GM19043 (cell line): ENCODE measurements around the gene AGO3.
"Not testable (repeated sequence)": the region's sequence is repeated elsewhere in the genome, so short reads cannot be mapped to it uniquely, and the experiment has no call there.

Source experiments
- ATAC-seq: cut with Tn5 transposase; IDR thresholded peaks from one replicate; pipeline ENCODE4 v1.9.1; 2021; ENCODE audit warnings: low read depth; ENCODE audit not compliant: unreplicated experiment

The AGO3 gene

GRCh38 chr1:35930593-35931445 lies at the start of gene AGO3:
Gene AGO3, plus strand, starts transcription at chr1:35931105. Its CDS starts 322 bp downstream, at chr1:35931427.
- ATAC-seq: peak; percentile 74

DNA sequence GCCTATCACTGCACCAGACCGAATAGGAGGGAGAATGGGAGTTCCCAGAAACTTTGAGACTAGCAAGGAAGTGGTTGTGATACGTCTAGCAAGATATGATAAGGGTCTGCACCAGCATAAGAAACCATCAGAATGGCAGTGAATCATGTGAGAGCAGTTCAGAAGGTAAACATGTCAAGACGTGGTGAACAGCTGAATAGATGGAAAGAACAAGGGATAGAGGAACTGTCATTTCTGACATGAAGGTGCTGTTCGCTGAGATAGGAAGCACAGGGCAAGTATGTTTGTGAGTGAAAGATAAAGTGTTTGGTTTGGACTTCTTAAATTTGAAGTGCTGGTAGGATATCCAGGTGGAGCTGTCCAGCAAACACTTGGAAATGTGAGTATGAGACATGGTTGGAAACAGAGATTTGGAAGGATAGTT lies 49.0 kb upstream of the AGO3 start:
- ATAC-seq: no peak

- no peak for ATAC-seq
Measured at GRCh38 chr1:35882586-35882944, 48.3 kb upstream of the AGO3 start.

GRCh38 chr1:35882945-35883634 lies 47.8 kb upstream of the AGO3 start, which contains the start of gene AGO1:
Gene AGO1, plus strand, starts transcription at chr1:35883209. Its CDS starts 213 bp downstream, at chr1:35883422.
- peak; percentile 65 for ATAC-seq

- ATAC-seq: no peak
Measured at GRCh38 chr1:35883635-35884101, 47.2 kb upstream of the AGO3 start.

DNA sequence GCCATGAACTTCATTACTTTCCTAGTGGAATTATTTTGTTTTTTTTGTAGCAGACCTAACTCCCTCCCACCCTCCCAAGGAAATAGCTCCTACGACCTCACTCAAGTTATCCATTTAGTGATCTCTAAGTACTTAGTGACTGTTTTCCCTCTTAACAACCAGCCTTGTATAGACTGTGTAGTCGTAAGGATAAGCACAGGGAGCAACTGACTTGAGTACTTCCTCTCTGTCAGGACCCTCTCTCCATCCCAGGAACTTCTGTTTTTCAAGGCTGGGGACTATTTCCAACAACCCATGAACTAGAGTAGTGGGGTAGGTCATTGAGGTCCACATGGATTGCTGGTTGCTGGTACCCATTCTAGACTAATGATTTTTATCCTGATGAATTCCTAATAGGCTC lies 46.0 kb upstream of the AGO3 start:
- no peak for ATAC-seq

GRCh38 chr1:35885961-35886558 lies 44.8 kb upstream of the AGO3 start:
- ATAC-seq: no peak

DNA sequence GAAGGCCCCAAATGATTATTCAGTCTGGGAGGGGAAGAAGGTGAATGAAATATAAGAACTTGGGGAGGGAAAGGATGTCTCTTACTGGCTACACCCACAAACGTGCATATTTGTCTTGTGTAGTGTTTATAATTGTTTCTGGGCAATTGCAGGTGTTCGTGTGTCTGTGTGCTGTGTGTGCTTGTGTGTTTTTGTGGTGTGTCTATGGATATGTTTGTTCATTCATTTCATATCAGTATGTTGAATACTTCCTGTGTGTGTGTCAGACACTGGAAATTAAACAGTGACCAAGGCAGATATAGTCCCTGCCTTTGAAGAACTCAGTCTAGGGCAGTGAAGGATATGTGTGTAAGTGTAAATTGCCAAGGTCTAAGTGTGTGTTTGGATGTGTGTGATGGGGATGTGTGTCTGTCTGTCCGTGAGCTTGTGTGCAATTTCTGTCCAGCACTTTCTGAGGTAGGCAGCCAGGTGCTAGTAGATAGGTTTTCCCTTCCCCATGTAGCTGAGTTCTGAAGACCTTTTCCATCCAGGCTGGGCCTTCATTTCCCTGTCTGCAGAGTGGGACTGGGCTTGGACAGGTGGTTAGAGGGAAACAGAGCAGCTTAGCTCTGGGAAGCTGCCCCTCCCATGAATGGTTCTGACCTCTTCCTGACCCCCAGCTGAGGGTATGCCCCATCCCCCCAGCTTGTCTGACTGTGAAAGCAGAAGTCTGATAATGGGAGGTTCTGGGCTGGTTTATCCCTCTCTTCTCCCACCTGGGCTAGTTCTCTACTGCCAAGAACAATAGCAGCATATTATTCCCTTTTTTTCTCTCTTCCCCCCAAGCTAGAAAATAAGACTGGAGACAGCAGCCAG lies 44.1 kb upstream of the AGO3 start:
- ATAC-seq: no peak

- ATAC-seq: no peak
Measured at GRCh38 chr1:35887508-35887907, 43.4 kb upstream of the AGO3 start.

GRCh38 chr1:35888255-35888654 lies 42.6 kb upstream of the AGO3 start:
- no peak for ATAC-seq

DNA sequence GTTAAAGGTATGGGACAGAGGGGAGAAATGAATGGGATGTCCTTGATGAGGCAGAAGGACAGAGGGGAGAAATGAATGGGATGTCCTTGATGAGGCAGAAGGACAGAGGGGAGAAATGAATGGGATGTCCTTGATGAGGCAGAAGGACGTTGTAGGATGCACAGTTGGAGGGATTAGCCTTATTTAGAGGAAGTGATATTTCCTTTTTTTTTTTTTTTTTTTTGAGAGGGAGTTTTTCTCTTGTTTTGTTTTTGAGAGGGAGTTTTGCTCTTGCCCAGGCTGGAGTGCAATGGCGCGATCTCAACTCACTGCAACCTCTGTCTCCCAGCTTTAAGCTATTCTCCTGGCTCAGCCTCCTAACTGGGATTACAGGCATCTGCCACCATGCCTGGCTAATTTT lies 41.9 kb upstream of the AGO3 start:
- not testable (repeated sequence) for ATAC-seq

GRCh38 chr1:35893051-35893879 lies 37.6 kb upstream of the AGO3 start:
- no peak for ATAC-seq

DNA sequence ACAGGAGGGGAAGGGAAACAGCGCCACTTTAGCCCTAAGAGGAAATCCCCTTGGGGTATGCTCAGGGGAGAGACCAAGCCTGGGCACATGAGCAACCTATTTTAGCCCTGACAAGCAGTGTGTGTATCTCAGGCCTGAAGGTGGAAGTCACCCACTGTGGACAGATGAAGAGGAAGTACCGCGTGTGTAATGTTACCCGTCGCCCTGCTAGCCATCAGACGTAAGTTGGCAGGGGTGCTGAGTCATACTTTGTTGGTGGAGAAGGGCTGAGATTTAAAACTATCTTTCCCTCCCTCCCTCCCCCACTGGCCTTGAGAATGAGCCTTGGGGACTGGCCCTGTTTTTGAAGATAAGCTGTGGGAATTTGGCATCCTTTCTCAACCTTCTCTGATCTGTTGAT lies 36.7 kb upstream of the AGO3 start:
- no peak for ATAC-seq

DNA sequence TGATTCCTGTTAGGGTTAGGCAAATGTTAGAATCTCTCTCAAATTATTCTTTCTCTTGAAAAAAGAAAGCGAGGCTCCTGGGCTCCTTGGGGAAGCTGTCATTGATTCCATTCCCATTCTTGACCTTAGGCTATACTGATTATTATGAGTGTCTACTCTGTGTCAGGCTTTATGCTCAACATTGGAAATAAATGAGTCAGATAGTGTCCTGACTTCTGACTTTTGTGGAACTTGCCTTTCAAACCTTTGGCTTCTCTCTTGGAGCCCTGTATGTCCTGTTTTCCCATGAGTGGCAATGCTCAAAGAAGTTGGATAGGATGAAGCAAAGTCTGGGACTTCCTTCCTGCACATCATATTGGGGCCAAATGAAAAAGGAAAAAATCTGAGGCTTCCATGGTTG lies 36.2 kb upstream of the AGO3 start:
- no peak for ATAC-seq

- no peak for ATAC-seq
Measured at GRCh38 chr1:35899941-35900340, 31.0 kb upstream of the AGO3 start.

DNA sequence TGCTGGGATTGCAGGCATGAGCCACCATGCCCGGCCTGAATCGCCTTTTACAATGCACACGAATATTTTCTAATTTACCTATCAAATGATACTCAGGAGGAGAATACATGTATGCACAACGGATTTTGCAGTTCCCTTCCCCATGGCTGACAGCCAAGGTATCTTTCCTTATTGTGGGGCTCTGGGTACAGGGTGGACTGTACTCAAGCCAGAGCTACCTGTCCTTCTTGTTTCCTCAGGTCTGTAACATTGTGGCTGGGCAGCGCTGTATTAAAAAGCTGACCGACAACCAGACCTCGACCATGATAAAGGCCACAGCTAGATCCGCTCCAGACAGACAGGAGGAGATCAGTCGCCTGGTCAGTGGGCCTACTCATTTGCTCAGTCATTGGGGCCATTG lies 29.7 kb upstream of the AGO3 start:
- no peak for ATAC-seq

GRCh38 chr1:35902671-35903070 lies 28.2 kb upstream of the AGO3 start:
- ATAC-seq: no peak

GRCh38 chr1:35914717-35915116 lies 16.2 kb upstream of the AGO3 start:
- ATAC-seq: no peak

- no peak for ATAC-seq
Measured at GRCh38 chr1:35915693-35916092, 15.2 kb upstream of the AGO3 start.

GRCh38 chr1:35923791-35924221 lies 7.1 kb upstream of the AGO3 start:
- ATAC-seq: no peak
